Ishikawa (cell line): ENCODE measurements around the gene COL24A1.

ENCODE experiments used
- CREB1 ChIP-seq: IDR thresholded peaks from 2 replicates; pipeline ENCODE4 v1.6.1; 2012; ENCODE audit warnings: low read depth
- EGR1 ChIP-seq: IDR thresholded peaks from 2 replicates; pipeline ENCODE4 v1.6.1; 2012
- EP300 ChIP-seq: IDR thresholded peaks from 2 replicates; pipeline ENCODE4 v1.6.1; 2012; ENCODE audit warnings: borderline replicate concordance
- FOXM1 ChIP-seq: IDR thresholded peaks from 2 replicates; pipeline ENCODE4 v1.6.1; 2012; ENCODE audit warnings: low read depth, borderline replicate concordance
- NFIC ChIP-seq: IDR thresholded peaks from 2 replicates; pipeline ENCODE4 v1.6.1; 2012
- RAD21 ChIP-seq: IDR thresholded peaks from 2 replicates; pipeline ENCODE4 v1.6.1; 2012; ENCODE audit warnings: low read depth
- TAF1 ChIP-seq: IDR thresholded peaks from 2 replicates; pipeline ENCODE4 v1.6.1; 2012; ENCODE audit warnings: low read depth, mild to moderate bottlenecking
- TCF12 ChIP-seq: IDR thresholded peaks from 2 replicates; pipeline ENCODE4 v1.6.1; 2012; ENCODE audit warnings: low read depth
- TEAD4 ChIP-seq: IDR thresholded peaks from 2 replicates; pipeline ENCODE4 v1.6.1; 2012
- ZBTB7A ChIP-seq: IDR thresholded peaks from 2 replicates; pipeline ENCODE4 v1.6.1; 2012; ENCODE audit warnings: low read depth

DNA sequence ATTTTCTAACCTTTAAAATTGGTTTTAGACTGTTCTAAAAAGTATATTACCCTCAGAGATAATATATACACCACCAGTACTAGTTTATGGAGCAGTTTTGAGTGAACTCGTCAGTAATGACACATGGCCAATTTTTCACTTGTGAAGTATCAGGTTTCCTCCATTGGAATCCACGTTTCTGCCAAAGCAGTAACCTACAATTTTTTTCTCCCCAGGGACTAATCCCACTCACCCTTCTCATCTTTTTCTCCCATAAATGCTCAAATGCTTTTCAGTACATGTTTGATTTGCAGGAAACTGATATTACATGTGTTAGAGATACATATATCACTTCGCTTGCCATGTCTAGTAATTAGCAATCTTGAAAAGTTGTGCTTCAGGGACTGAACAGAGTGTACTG is 94.1 kb downstream of the COL24A1 start:
- no peak for TF ChIP-seq EP300
- no peak for TF ChIP-seq NFIC
- no peak for TF ChIP-seq TCF12
- no peak for TF ChIP-seq CREB1
- no peak for TF ChIP-seq RAD21
- TF ChIP-seq FOXM1: no peak
- TF ChIP-seq TAF1: no peak
- no peak for TF ChIP-seq TEAD4
- TF ChIP-seq ZBTB7A: no peak
- TF ChIP-seq EGR1: no peak
